ENCODE results near the gene GNPTAB. TPM values are rescaled to one million over a fixed set of nuclear protein-coding genes. Genes with fewer than 3 reads are reported as not detected.

The GNPTAB gene
- total and polyA plus RNA-seq, 2 of the 13 experiments (the other 11 are each of a cell fraction or from before 2014, with no cell fraction given): 13.6 to 19.4 TPM

- TF ChIP-seq FOXA1 (IDR thresholded peaks at IDR 0.05) (no peak), FOXA1 (CRISPR knock-in tag; IDR thresholded peaks at IDR 0.05) (0 out of 2 replicates have a peak, but pooled peaks have one; percentile 23), AKAP8 (CRISPR knock-in tag; IDR thresholded peaks at IDR 0.05) (no peak; the same call in 1 of the 2 replicates), SKI (IDR thresholded peaks at IDR 0.05; ENCODE audit: partially characterized antibody) (peak; percentile 63), DRAP1 (CRISPR knock-in tag; IDR thresholded peaks at IDR 0.05) (no peak), FOSL1 (CRISPR knock-in tag; IDR thresholded peaks at IDR 0.05; ENCODE audit: borderline replicate concordance) (no peak), PHF20 (CRISPR knock-in tag; IDR thresholded peaks at IDR 0.05) (0 out of 2 replicates have a peak, but pooled peaks have one; percentile 29), MLLT10 (CRISPR knock-in tag; IDR thresholded peaks at IDR 0.05) (no peak), ZNF101 (CRISPR knock-in tag; IDR thresholded peaks at IDR 0.05; ENCODE audit: borderline replicate concordance, low read depth) (no peak), BATF2 (CRISPR knock-in tag; IDR thresholded peaks at IDR 0.05) (no peak), GATA4 (IDR thresholded peaks at IDR 0.05; ENCODE audit: borderline replicate concordance, low read depth) (peak; percentile 63; the same call in 1 of the 2 replicates), YEATS2 (CRISPR knock-in tag; IDR thresholded peaks at IDR 0.05; ENCODE audit: borderline replicate concordance) (peak; percentile 48; the same call in 1 of the 2 replicates), ZNF770 (CRISPR knock-in tag; IDR thresholded peaks at IDR 0.05) (no peak), PHF21A (CRISPR knock-in tag; IDR thresholded peaks at IDR 0.05) (peak; percentile 45; the same call in 1 of the 2 replicates), HBP1 (CRISPR knock-in tag; IDR thresholded peaks at IDR 0.05; ENCODE audit: low read depth) (peak; percentile 56; the same call in 1 of the 2 replicates), THAP11 (CRISPR knock-in tag; IDR thresholded peaks at IDR 0.05) (peak; percentile 49), RORA (CRISPR knock-in tag; IDR thresholded peaks at IDR 0.05) (no peak), SIX1 (CRISPR knock-in tag; IDR thresholded peaks at IDR 0.05; ENCODE audit: borderline replicate concordance) (no peak), RFXANK (CRISPR knock-in tag; IDR thresholded peaks at IDR 0.05) (no peak), HNF1B (CRISPR knock-in tag; IDR thresholded peaks at IDR 0.05) (no peak), MEIS2 (CRISPR knock-in tag; IDR thresholded peaks at IDR 0.05) (peak; percentile 97), SMAD3 (CRISPR knock-in tag; IDR thresholded peaks at IDR 0.05) (0 out of 2 replicates have a peak, but pooled peaks have one; percentile 51), FOSL2 (CRISPR knock-in tag; IDR thresholded peaks at IDR 0.05) (peak; percentile 76), ZNF572 (CRISPR knock-in tag; IDR thresholded peaks at IDR 0.05) (no peak), ZEB1 (IDR thresholded peaks at IDR 0.05; ENCODE audit: insufficient replicate concordance, low read depth) (no peak)
Observed at GRCh38 chr12:101696251-101697196, 134.2 kb downstream of the GNPTAB start (continued).
